HEK293 (cell line): ENCODE results near the gene TSKU.

Experiments
- CTCF ChIA-PET: fragments of 350-600 bp; formaldehyde crosslinking; extraction: SDS; loops from one replicate; lab custom pipeline; 2021; ENCODE audit warnings: antibody characterized with exemption; lab: Yijun Ruan, JAX
- POLR2A ChIA-PET: fragments of 300-600 bp; formaldehyde crosslinking; extraction: SDS; loops from one replicate; lab custom pipeline; 2020; ENCODE audit warnings: antibody characterized with exemption, inconsistent platforms; lab: Yijun Ruan, JAX
- H3K27ac ChIP-seq: fragments of 200-500 bp; sonication (Bioruptor generic); 2 replicates; pipeline ENCODE4 v1.5.1; 2014; ENCODE audit warnings: low read depth, low read length, control low read depth, inconsistent platforms; ENCODE audit errors: extremely low read depth
- H3K36me3 ChIP-seq, 2 experiments: fragments of 200-500 bp in 1 of 2; sonication (Bioruptor generic) in 1 of 2; 1 replicate in 1 of 2; 2 replicates in 1 of 2; pipeline ENCODE4 v1.5.1; 2014 to 2017; ENCODE audit warnings: inconsistent platforms in 2 of 2, low read length in 2 of 2; ENCODE audit not compliant: control insufficient read depth in 2 of 2, insufficient read depth in 1 of 2
- H3K4me1 ChIP-seq: fragments of 200-500 bp; sonication (Bioruptor generic); 2 replicates; pipeline ENCODE4 v1.5.1; 2014; ENCODE audit warnings: mild to moderate bottlenecking, low read length, inconsistent platforms; ENCODE audit not compliant: control insufficient read depth, insufficient read depth
- H3K4me3 ChIP-seq: 2 replicates; pipeline ENCODE4 v1.5.1; 2011; ENCODE audit warnings: low read depth, mild to moderate bottlenecking, control low read depth, low read length, moderate library complexity
- H3K9me3 ChIP-seq: fragments of 200-500 bp; sonication (Bioruptor generic); 2 replicates; pipeline ENCODE4 v1.5.1; 2014; ENCODE audit warnings: low read depth, low read length, inconsistent platforms; ENCODE audit not compliant: control insufficient read depth, insufficient read depth
- FEZF1 ChIP-seq: fragments of 450-650 bp; formaldehyde crosslinking; IDR thresholded peaks from 2 replicates; pipeline ENCODE4 v1.5.1; 2016; ENCODE audit warnings: missing biosample characterization, missing genetic modification characterization
- ZBTB44 ChIP-seq: fragments of 450-650 bp; IDR thresholded peaks from 2 replicates; pipeline ENCODE4 v1.5.1; 2018; ENCODE audit warnings: missing biosample characterization, mild to moderate bottlenecking, missing genetic modification characterization
- ZFP69B ChIP-seq: fragments of 450-650 bp; formaldehyde crosslinking; IDR thresholded peaks from 2 replicates; pipeline ENCODE4 v1.5.1; 2016; ENCODE audit warnings: missing biosample characterization, missing genetic modification characterization
- ZNF114 ChIP-seq: fragments of 450-650 bp; formaldehyde crosslinking; IDR thresholded peaks from 2 replicates; pipeline ENCODE4 v1.5.0; 2017; ENCODE audit warnings: missing biosample characterization, missing genetic modification characterization
- ZNF148 ChIP-seq: fragments of 450-650 bp; formaldehyde crosslinking; IDR thresholded peaks from 2 replicates; pipeline ENCODE4 v1.5.0; 2017; ENCODE audit warnings: missing biosample characterization, missing genetic modification characterization, borderline replicate concordance
- ZNF16 ChIP-seq: fragments of 450-650 bp; formaldehyde crosslinking; IDR thresholded peaks from 2 replicates; pipeline ENCODE4 v1.5.1; 2016; ENCODE audit warnings: low read depth, missing biosample characterization, missing genetic modification characterization
- ZNF169 ChIP-seq: fragments of 450-650 bp; formaldehyde crosslinking; IDR thresholded peaks from 2 replicates; pipeline ENCODE4 v1.5.1; 2016; ENCODE audit warnings: missing biosample characterization, missing genetic modification characterization
- ZNF184 ChIP-seq: fragments of 450-650 bp; IDR thresholded peaks from 2 replicates; pipeline ENCODE4 v1.5.1; 2018; ENCODE audit warnings: missing biosample characterization, mild to moderate bottlenecking, missing genetic modification characterization
- ZNF274 ChIP-seq, 2 experiments: fragments of 200-500 bp in 1 of 2; fragments of 450-650 bp in 1 of 2; sonication (Bioruptor generic) in 1 of 2; formaldehyde crosslinking in 1 of 2; IDR thresholded peaks; 2 replicates each; pipeline versions ENCODE4 v1.5.1 to v1.6.1; 2014 to 2016; ENCODE audit warnings: borderline replicate concordance in 1 of 2, inconsistent platforms in 1 of 2, low read length in 1 of 2, missing biosample characterization in 1 of 2, missing genetic modification characterization in 1 of 2
- ZNF391 ChIP-seq: fragments of 450-650 bp; formaldehyde crosslinking; IDR thresholded peaks from 2 replicates; pipeline ENCODE4 v1.5.1; 2016; ENCODE audit warnings: low read depth, missing biosample characterization, missing genetic modification characterization, borderline replicate concordance
- ZNF548 ChIP-seq: fragments of 450-650 bp; formaldehyde crosslinking; IDR thresholded peaks from 2 replicates; pipeline ENCODE4 v1.5.1; 2016; ENCODE audit warnings: missing biosample characterization, missing genetic modification characterization
- ZNF549 ChIP-seq: fragments of 450-650 bp; IDR thresholded peaks from 2 replicates; pipeline ENCODE4 v1.5.1; 2018; ENCODE audit warnings: missing biosample characterization, missing genetic modification characterization, mild to moderate bottlenecking, inconsistent platforms, moderate library complexity
- ZNF561 ChIP-seq: fragments of 450-650 bp; IDR thresholded peaks from 2 replicates; pipeline ENCODE4 v1.5.1; 2018; ENCODE audit warnings: missing biosample characterization, missing genetic modification characterization, borderline replicate concordance
- ZNF664 ChIP-seq: fragments of 450-650 bp; formaldehyde crosslinking; IDR thresholded peaks from 2 replicates; pipeline ENCODE4 v1.5.1; 2016; ENCODE audit warnings: missing biosample characterization, missing genetic modification characterization
- ZNF830 ChIP-seq: fragments of 450-650 bp; IDR thresholded peaks from 2 replicates; pipeline ENCODE4 v1.5.0; 2018; ENCODE audit warnings: missing biosample characterization, missing genetic modification characterization, low read depth, mild to moderate bottlenecking, moderate library complexity
- TF ChIP-seq, protein P1 (sequence below): fragments of 450-650 bp; formaldehyde crosslinking; IDR thresholded peaks from 2 replicates; pipeline ENCODE4 v1.5.1; 2017; ENCODE audit warnings: missing biosample characterization, missing genetic modification characterization
- TF ChIP-seq, protein P2 (sequence below): fragments of 450-650 bp; formaldehyde crosslinking; conservative IDR thresholded peaks from 2 replicates; pipeline ENCODE4 v1.5.1; 2016; ENCODE audit warnings: low read depth, missing biosample characterization, missing genetic modification characterization
- TF ChIP-seq, protein P3 (sequence below): fragments of 450-650 bp; formaldehyde crosslinking; IDR thresholded peaks from 2 replicates; pipeline ENCODE4 v1.5.1; 2017; ENCODE audit warnings: missing biosample characterization, missing genetic modification characterization
- TF ChIP-seq, protein P4 (sequence below): fragments of 450-650 bp; formaldehyde crosslinking; IDR thresholded peaks from 2 replicates; pipeline ENCODE4 v1.5.1; 2016; ENCODE audit warnings: missing biosample characterization, missing genetic modification characterization

Gene TSKU

GRCh38 chr11:76735841-76736240 is 47.3 kb upstream of the TSKU start:
- no peaks in the 10 kb centered on the region for H3K9me3 ChIP-seq
- H3K27ac ChIP-seq: no peak overlapping the region
- CTCF ChIA-PET: interaction anchor here (1.0 to 5.9 kb wide), 7 partner anchors 13 to 884 kb away, joined by 3 to 99 read pairs (median 28); no protein-coding TSS in a partner anchor
- POLR2A ChIA-PET: no interaction called here
- H3K36me3 ChIP-seq: no peaks in the 10 kb centered on the region
- TF ChIP-seq, protein P1, sequence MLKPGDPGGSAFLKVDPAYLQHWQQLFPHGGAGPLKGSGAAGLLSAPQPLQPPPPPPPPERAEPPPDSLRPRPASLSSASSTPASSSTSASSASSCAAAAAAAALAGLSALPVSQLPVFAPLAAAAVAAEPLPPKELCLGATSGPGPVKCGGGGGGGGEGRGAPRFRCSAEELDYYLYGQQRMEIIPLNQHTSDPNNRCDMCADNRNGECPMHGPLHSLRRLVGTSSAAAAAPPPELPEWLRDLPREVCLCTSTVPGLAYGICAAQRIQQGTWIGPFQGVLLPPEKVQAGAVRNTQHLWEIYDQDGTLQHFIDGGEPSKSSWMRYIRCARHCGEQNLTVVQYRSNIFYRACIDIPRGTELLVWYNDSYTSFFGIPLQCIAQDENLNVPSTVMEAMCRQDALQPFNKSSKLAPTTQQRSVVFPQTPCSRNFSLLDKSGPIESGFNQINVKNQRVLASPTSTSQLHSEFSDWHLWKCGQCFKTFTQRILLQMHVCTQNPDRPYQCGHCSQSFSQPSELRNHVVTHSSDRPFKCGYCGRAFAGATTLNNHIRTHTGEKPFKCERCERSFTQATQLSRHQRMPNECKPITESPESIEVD (tag by site-specific recombination): no peak
- TF ChIP-seq ZNF548 (tag by site-specific recombination): no peak
- TF ChIP-seq, protein P2, sequence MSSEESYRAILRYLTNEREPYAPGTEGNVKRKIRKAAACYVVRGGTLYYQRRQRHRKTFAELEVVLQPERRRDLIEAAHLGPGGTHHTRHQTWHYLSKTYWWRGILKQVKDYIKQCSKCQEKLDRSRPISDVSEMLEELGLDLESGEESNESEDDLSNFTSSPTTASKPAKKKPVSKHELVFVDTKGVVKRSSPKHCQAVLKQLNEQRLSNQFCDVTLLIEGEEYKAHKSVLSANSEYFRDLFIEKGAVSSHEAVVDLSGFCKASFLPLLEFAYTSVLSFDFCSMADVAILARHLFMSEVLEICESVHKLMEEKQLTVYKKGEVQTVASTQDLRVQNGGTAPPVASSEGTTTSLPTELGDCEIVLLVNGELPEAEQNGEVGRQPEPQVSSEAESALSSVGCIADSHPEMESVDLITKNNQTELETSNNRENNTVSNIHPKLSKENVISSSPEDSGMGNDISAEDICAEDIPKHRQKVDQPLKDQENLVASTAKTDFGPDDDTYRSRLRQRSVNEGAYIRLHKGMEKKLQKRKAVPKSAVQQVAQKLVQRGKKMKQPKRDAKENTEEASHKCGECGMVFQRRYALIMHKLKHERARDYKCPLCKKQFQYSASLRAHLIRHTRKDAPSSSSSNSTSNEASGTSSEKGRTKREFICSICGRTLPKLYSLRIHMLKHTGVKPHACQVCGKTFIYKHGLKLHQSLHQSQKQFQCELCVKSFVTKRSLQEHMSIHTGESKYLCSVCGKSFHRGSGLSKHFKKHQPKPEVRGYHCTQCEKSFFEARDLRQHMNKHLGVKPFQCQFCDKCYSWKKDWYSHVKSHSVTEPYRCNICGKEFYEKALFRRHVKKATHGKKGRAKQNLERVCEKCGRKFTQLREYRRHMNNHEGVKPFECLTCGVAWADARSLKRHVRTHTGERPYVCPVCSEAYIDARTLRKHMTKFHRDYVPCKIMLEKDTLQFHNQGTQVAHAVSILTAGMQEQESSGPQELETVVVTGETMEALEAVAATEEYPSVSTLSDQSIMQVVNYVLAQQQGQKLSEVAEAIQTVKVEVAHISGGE (tag by site-specific recombination): no peak
- no peak for TF ChIP-seq ZNF561 (tag by site-specific recombination)
- no peak for TF ChIP-seq ZNF169 (tag by site-specific recombination)
- no peak for TF ChIP-seq ZNF664 (tag by site-specific recombination)
- TF ChIP-seq ZNF184: no peak
- TF ChIP-seq ZBTB44: no peak
- TF ChIP-seq, protein P3, sequence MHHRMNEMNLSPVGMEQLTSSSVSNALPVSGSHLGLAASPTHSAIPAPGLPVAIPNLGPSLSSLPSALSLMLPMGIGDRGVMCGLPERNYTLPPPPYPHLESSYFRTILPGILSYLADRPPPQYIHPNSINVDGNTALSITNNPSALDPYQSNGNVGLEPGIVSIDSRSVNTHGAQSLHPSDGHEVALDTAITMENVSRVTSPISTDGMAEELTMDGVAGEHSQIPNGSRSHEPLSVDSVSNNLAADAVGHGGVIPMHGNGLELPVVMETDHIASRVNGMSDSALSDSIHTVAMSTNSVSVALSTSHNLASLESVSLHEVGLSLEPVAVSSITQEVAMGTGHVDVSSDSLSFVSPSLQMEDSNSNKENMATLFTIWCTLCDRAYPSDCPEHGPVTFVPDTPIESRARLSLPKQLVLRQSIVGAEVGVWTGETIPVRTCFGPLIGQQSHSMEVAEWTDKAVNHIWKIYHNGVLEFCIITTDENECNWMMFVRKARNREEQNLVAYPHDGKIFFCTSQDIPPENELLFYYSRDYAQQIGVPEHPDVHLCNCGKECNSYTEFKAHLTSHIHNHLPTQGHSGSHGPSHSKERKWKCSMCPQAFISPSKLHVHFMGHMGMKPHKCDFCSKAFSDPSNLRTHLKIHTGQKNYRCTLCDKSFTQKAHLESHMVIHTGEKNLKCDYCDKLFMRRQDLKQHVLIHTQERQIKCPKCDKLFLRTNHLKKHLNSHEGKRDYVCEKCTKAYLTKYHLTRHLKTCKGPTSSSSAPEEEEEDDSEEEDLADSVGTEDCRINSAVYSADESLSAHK: no peak
- no peak for TF ChIP-seq ZNF148 (tag by site-specific recombination)
- no peak overlapping the region for H3K4me3 ChIP-seq
- H3K4me1 ChIP-seq: no peaks in the 10 kb centered on the region

GRCh38 chr11:76736266-76736665 is 46.9 kb upstream of the TSKU start:
- Histone ChIP-seq H3K27ac (no peak overlapping the region), H3K9me3 (no peaks in the 10 kb centered on the region), H3K4me1 (no peaks in the 10 kb centered on the region), H3K36me3 (no peaks in the 10 kb centered on the region), H3K4me3 (no peak overlapping the region)
- POLR2A ChIA-PET: no interaction called here
- CTCF ChIA-PET: interaction anchor here (1.3 to 5.9 kb wide), 5 partner anchors 14 to 452 kb away, joined by 3 to 99 read pairs (median 46); no protein-coding TSS in a partner anchor
- TF ChIP-seq ZNF830 (no peak), ZNF114 (no peak), ZNF274 (IDR thresholded peaks at IDR 0.05; ENCODE audit: low read length) (no peak), ZNF274 (tag by site-specific recombination; IDR thresholded peaks at IDR 0.05; ENCODE audit: borderline replicate concordance) (no peak), ZNF16 (tag by site-specific recombination) (no peak), ZNF549 (tag by site-specific recombination) (no peak), ZFP69B (no peak), FEZF1 (tag by site-specific recombination) (no peak), ZNF391 (tag by site-specific recombination) (no peak)
- TF ChIP-seq, protein P4, sequence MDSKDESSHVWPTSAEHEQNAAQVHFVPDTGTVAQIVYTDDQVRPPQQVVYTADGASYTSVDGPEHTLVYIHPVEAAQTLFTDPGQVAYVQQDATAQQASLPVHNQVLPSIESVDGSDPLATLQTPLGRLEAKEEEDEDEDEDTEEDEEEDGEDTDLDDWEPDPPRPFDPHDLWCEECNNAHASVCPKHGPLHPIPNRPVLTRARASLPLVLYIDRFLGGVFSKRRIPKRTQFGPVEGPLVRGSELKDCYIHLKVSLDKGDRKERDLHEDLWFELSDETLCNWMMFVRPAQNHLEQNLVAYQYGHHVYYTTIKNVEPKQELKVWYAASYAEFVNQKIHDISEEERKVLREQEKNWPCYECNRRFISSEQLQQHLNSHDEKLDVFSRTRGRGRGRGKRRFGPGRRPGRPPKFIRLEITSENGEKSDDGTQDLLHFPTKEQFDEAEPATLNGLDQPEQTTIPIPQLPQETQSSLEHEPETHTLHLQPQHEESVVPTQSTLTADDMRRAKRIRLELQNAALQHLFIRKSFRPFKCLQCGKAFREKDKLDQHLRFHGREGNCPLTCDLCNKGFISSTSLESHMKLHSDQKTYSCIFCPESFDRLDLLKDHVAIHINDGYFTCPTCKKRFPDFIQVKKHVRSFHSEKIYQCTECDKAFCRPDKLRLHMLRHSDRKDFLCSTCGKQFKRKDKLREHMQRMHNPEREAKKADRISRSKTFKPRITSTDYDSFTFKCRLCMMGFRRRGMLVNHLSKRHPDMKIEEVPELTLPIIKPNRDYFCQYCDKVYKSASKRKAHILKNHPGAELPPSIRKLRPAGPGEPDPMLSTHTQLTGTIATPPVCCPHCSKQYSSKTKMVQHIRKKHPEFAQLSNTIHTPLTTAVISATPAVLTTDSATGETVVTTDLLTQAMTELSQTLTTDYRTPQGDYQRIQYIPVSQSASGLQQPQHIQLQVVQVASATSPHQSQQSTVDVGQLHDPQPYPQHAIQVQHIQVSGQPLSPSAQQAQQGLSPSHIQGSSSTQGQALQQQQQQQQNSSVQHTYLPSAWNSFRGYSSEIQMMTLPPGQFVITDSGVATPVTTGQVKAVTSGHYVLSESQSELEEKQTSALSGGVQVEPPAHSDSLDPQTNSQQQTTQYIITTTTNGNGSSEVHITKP (tag by site-specific recombination): no peak
